ENCODE data around the gene CENPN.

DNA sequence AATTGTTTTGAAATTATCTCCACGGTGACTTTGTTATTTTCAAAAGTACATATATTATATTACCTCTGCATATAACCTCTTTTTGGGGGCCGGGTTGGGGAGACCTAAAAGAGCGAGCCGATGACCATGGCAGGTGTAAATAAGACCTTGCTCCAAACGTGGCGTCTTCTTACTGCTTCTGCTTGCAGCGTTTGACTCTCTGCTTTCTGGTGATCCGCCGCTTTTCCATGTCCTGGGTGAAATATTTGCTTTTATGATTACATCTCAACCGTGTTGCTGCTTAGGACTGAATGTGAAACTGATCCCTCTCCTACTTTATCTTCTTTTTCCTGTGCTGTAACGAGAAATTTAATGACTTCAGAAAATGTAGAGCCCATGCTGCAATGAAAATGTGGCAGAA lies 46.7 kb downstream of the CENPN start:
- TF ChIP-seq, protein P1, sequence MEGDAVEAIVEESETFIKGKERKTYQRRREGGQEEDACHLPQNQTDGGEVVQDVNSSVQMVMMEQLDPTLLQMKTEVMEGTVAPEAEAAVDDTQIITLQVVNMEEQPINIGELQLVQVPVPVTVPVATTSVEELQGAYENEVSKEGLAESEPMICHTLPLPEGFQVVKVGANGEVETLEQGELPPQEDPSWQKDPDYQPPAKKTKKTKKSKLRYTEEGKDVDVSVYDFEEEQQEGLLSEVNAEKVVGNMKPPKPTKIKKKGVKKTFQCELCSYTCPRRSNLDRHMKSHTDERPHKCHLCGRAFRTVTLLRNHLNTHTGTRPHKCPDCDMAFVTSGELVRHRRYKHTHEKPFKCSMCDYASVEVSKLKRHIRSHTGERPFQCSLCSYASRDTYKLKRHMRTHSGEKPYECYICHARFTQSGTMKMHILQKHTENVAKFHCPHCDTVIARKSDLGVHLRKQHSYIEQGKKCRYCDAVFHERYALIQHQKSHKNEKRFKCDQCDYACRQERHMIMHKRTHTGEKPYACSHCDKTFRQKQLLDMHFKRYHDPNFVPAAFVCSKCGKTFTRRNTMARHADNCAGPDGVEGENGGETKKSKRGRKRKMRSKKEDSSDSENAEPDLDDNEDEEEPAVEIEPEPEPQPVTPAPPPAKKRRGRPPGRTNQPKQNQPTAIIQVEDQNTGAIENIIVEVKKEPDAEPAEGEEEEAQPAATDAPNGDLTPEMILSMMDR (IDR thresholded peaks at IDR 0.05 in 8 of 11, conservative IDR thresholded peaks at IDR 0.05 in 3 of 11): no peak
- no peak for TF ChIP-seq POLR2AphosphoS5 (IDR thresholded peaks at IDR 0.05)
